Liver (tissue), 9 donors: ENCODE results near the gene PDK1. TPM values are rescaled to one million over a fixed set of nuclear protein-coding genes. Genes with fewer than 3 reads are reported as not detected.

Experiments used
- DNase-seq: peaks from one replicate; pipeline ENCODE4 v3.0.0-alpha.2; 2017; ENCODE audit warnings: low spot score
- H3K27ac ChIP-seq, 2 donors: one replicate each; pipeline ENCODE4 v1.7.0; 2013; ENCODE audit warnings: inconsistent platforms in 2 of 2, low read length in 2 of 2, control low read depth in 1 of 2, low read depth in 1 of 2, mild to moderate bottlenecking in 1 of 2
- H3K27me3 ChIP-seq, 4 donors: one replicate each; pipeline versions ENCODE4 v1.6.1 to v1.7.0; 2013; ENCODE audit warnings: low read length in 3 of 4, inconsistent platforms in 1 of 4, mild to moderate bottlenecking in 1 of 4, moderate library complexity in 1 of 4; ENCODE audit not compliant: control insufficient read depth in 4 of 4, insufficient read depth in 4 of 4
- H3K36me3 ChIP-seq, 4 donors: one replicate each; pipeline versions ENCODE4 v1.6.1 to v1.7.0; 2013; ENCODE audit warnings: low read length in 3 of 4, mild to moderate bottlenecking in 3 of 4, low read depth in 1 of 4, moderate library complexity in 1 of 4; ENCODE audit not compliant: control insufficient read depth in 4 of 4, insufficient read depth in 3 of 4
- H3K4me1 ChIP-seq, 4 donors: one replicate each; pipeline versions ENCODE4 v1.6.1 to v1.7.0; 2013; ENCODE audit warnings: low read length in 3 of 4, mild to moderate bottlenecking in 3 of 4, moderate library complexity in 1 of 4; ENCODE audit not compliant: control insufficient read depth in 4 of 4, insufficient read depth in 4 of 4
- H3K4me3 ChIP-seq, 3 donors: one replicate each; pipeline versions ENCODE4 v1.6.1 to v1.7.0; 2013; ENCODE audit warnings: low read length in 3 of 3, control low read depth in 1 of 3, low read depth in 1 of 3, mild to moderate bottlenecking in 1 of 3
- H3K9ac ChIP-seq, 2 donors: one replicate each; pipeline ENCODE4 v1.7.0; 2013; ENCODE audit warnings: low read length in 2 of 2, mild to moderate bottlenecking in 2 of 2, moderate library complexity in 2 of 2, control low read depth in 1 of 2, low read depth in 1 of 2
- H3K9me3 ChIP-seq, 4 donors: one replicate each; pipeline versions ENCODE4 v1.6.1 to v1.7.0; 2013; ENCODE audit warnings: low read length in 3 of 4; ENCODE audit not compliant: control insufficient read depth in 4 of 4
- CTCF ChIP-seq: fragments of 150-350 bp; IDR thresholded peaks from 2 replicates; pipeline ENCODE4 v1.5.1; 2017; ENCODE audit warnings: improper control_type of control experiment, low read depth, low read length; ENCODE audit not compliant: missing input control
- EGR1 ChIP-seq, 2 donors: IDR thresholded peaks; 2 replicates each; pipeline ENCODE4 v1.6.1; 2016 to 2018; ENCODE audit warnings: antibody characterized with exemption in 2 of 2, low read depth in 2 of 2
- FOXA1 ChIP-seq: IDR thresholded peaks from 2 replicates; pipeline ENCODE4 v1.6.1; 2016; ENCODE audit warnings: antibody characterized with exemption
- FOXA2 ChIP-seq: IDR thresholded peaks from 2 replicates; pipeline ENCODE4 v1.6.1; 2016; ENCODE audit warnings: antibody characterized with exemption
- GABPA ChIP-seq, 2 donors: IDR thresholded peaks in 1 of 2; conservative IDR thresholded peaks in 1 of 2; 2 replicates each; pipeline ENCODE4 v1.6.1; 2016; ENCODE audit warnings: antibody characterized with exemption in 2 of 2, mild to moderate bottlenecking in 1 of 2, moderate library complexity in 1 of 2
- HNF4A ChIP-seq, 2 donors: conservative IDR thresholded peaks; 2 replicates each; pipeline ENCODE4 v1.6.1; 2016; ENCODE audit warnings: antibody characterized with exemption in 2 of 2, mild to moderate bottlenecking in 2 of 2
- HNF4G ChIP-seq: IDR thresholded peaks from 2 replicates; pipeline ENCODE4 v1.6.1; 2016; ENCODE audit warnings: antibody characterized with exemption
- JUND ChIP-seq, 2 donors: IDR thresholded peaks; 2 replicates each; pipeline ENCODE4 v1.6.1; 2016; ENCODE audit warnings: antibody characterized with exemption in 2 of 2
- MAX ChIP-seq: IDR thresholded peaks from 2 replicates; pipeline ENCODE4 v1.6.1; 2016; ENCODE audit warnings: antibody characterized with exemption
- NR2F2 ChIP-seq: IDR thresholded peaks from 2 replicates; pipeline ENCODE4 v1.6.1; 2016; ENCODE audit warnings: antibody characterized with exemption
- RAD21 ChIP-seq, 2 donors: IDR thresholded peaks; 2 replicates each; pipeline ENCODE4 v1.6.1; 2016; ENCODE audit warnings: antibody characterized with exemption in 2 of 2, mild to moderate bottlenecking in 2 of 2
- RXRA ChIP-seq, 2 donors: IDR thresholded peaks; 2 replicates each; pipeline ENCODE4 v1.6.1; 2017 to 2018; ENCODE audit warnings: antibody characterized with exemption in 2 of 2, mild to moderate bottlenecking in 1 of 2
- SP1 ChIP-seq: IDR thresholded peaks from 2 replicates; pipeline ENCODE4 v1.6.1; 2018; ENCODE audit warnings: antibody characterized with exemption, mild to moderate bottlenecking
- TAF1 ChIP-seq: conservative IDR thresholded peaks from 2 replicates; pipeline ENCODE4 v1.6.1; 2016; ENCODE audit warnings: antibody characterized with exemption, mild to moderate bottlenecking
- YY1 ChIP-seq: IDR thresholded peaks from 2 replicates; pipeline ENCODE4 v1.6.1; 2016; ENCODE audit warnings: antibody characterized with exemption, mild to moderate bottlenecking
- WGBS: extraction: QIAGEN DNeasy Blood & Tissue Kit; methylation state at CpG from one replicate; pipeline ENCODE4 v1.1.7; 2013; 5-methylcytosine and 5-hydroxymethylcytosine counted together
- polyA plus RNA-seq, 2 donors: library from polyadenylated mRNA; stranded (reverse) in 1 of 2; unstranded in 1 of 2; fragments of 200-250 nt in 1 of 2; fragments of >200 nt in 1 of 2; fragmentation: Nextera tagmentation in 1 of 2; extraction: Ambion mirVana in 1 of 2; gene quantifications; one replicate each; pipeline versions ENCODE4 v1.2.1 to v1.2.3, GENCODE V29; 2013 to 2015
- total RNA-seq, 2 donors: library from RNA; depleted of rRNA; stranded (reverse); fragments of >200 nt; gene quantifications; one replicate each; pipeline ENCODE4 v1.2.3, GENCODE V29; 2014
- TF ChIP-seq, protein P1 (sequence below): IDR thresholded peaks from 2 replicates; pipeline ENCODE4 v1.6.1; 2016; ENCODE audit warnings: antibody characterized with exemption, mild to moderate bottlenecking
- TF ChIP-seq, protein P2 (sequence below): IDR thresholded peaks from 2 replicates; pipeline ENCODE4 v1.6.1; 2016; ENCODE audit warnings: antibody characterized with exemption
- TF ChIP-seq, protein P3 (sequence below): IDR thresholded peaks from 2 replicates; pipeline ENCODE4 v1.6.1; 2016; ENCODE audit warnings: antibody characterized with exemption
- donor health status: healthy.
- donor health status: healthy.
- donor health status: healthy.
- donor health status: healthy.
- donor health status: healthy.

PDK1 gene
- total and polyA plus RNA-seq, 4 donors = 4.7 to 10.9 (median 7.8) TPM

GRCh38 chr2:172510548-172510947, 45.3 kb upstream of the PDK1 start:
- Histone ChIP-seq H3K9ac (no peak overlapping the region), H3K9me3 (peaks cover 10 to 25% (median 19%) of the 10 kb centered on the region in 4 donors), H3K27ac (no peak overlapping the region), H3K4me3 (no peak overlapping the region), H3K36me3 (no peaks in the 10 kb centered on the region), H3K4me1 (no peaks in the 10 kb centered on the region), H3K27me3 (no peaks in the 10 kb centered on the region)
- no peak for DNase-seq
- 93% methylated on average over 5 of the region's 5 CpGs for WGBS
- no peak for TF ChIP-seq EGR1 (IDR thresholded peaks at IDR 0.05; ENCODE audit: low read depth in 2 of 2)
- TF ChIP-seq JUND (IDR thresholded peaks at IDR 0.05) = no peak
- no peak for TF ChIP-seq HNF4G
- TF ChIP-seq RXRA (IDR thresholded peaks at IDR 0.05) = no peak
- TF ChIP-seq NR2F2 = no peak
- TF ChIP-seq HNF4A (conservative IDR thresholded peaks at IDR 0.05) = no peak
- no peak for TF ChIP-seq RAD21 (IDR thresholded peaks at IDR 0.05)
- TF ChIP-seq, protein P1, sequence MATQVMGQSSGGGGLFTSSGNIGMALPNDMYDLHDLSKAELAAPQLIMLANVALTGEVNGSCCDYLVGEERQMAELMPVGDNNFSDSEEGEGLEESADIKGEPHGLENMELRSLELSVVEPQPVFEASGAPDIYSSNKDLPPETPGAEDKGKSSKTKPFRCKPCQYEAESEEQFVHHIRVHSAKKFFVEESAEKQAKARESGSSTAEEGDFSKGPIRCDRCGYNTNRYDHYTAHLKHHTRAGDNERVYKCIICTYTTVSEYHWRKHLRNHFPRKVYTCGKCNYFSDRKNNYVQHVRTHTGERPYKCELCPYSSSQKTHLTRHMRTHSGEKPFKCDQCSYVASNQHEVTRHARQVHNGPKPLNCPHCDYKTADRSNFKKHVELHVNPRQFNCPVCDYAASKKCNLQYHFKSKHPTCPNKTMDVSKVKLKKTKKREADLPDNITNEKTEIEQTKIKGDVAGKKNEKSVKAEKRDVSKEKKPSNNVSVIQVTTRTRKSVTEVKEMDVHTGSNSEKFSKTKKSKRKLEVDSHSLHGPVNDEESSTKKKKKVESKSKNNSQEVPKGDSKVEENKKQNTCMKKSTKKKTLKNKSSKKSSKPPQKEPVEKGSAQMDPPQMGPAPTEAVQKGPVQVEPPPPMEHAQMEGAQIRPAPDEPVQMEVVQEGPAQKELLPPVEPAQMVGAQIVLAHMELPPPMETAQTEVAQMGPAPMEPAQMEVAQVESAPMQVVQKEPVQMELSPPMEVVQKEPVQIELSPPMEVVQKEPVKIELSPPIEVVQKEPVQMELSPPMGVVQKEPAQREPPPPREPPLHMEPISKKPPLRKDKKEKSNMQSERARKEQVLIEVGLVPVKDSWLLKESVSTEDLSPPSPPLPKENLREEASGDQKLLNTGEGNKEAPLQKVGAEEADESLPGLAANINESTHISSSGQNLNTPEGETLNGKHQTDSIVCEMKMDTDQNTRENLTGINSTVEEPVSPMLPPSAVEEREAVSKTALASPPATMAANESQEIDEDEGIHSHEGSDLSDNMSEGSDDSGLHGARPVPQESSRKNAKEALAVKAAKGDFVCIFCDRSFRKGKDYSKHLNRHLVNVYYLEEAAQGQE = no peak
- TF ChIP-seq, protein P2, sequence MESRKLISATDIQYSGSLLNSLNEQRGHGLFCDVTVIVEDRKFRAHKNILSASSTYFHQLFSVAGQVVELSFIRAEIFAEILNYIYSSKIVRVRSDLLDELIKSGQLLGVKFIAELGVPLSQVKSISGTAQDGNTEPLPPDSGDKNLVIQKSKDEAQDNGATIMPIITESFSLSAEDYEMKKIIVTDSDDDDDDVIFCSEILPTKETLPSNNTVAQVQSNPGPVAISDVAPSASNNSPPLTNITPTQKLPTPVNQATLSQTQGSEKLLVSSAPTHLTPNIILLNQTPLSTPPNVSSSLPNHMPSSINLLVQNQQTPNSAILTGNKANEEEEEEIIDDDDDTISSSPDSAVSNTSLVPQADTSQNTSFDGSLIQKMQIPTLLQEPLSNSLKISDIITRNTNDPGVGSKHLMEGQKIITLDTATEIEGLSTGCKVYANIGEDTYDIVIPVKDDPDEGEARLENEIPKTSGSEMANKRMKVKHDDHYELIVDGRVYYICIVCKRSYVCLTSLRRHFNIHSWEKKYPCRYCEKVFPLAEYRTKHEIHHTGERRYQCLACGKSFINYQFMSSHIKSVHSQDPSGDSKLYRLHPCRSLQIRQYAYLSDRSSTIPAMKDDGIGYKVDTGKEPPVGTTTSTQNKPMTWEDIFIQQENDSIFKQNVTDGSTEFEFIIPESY = no peak
- TF ChIP-seq, protein P3, sequence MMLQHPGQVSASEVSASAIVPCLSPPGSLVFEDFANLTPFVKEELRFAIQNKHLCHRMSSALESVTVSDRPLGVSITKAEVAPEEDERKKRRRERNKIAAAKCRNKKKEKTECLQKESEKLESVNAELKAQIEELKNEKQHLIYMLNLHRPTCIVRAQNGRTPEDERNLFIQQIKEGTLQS = no peak
- no peak for TF ChIP-seq GABPA (IDR thresholded peaks at IDR 0.05 in 1 of 2, conservative IDR thresholded peaks at IDR 0.05 in 1 of 2)
- TF ChIP-seq FOXA2 = no peak
- no peak for TF ChIP-seq MAX
- TF ChIP-seq FOXA1 = no peak
- no peak for TF ChIP-seq CTCF
- TF ChIP-seq YY1 = no peak
- no peak for TF ChIP-seq SP1
- TF ChIP-seq TAF1 = no peak
